GM19452 (cell line): Measurements from ENCODE around the gene TNFAIP8L2.
A peak's percentile ranks its signal among the peaks of the same experiment; 100 is the strongest.

Experiments used
- ATAC-seq: cut with Tn5 transposase; IDR thresholded peaks from one replicate; pipeline ENCODE4 v1.9.1; 2021; ENCODE audit not compliant: unreplicated experiment

Gene TNFAIP8L2

GRCh38 chr1:151145304-151146071 lies 11.0 kb upstream of the TNFAIP8L2 start:
- ATAC-seq, result no peak

- ATAC-seq, result no peak
Observed at GRCh38 chr1:151146072-151146411, 10.4 kb upstream of the TNFAIP8L2 start.

DNA sequence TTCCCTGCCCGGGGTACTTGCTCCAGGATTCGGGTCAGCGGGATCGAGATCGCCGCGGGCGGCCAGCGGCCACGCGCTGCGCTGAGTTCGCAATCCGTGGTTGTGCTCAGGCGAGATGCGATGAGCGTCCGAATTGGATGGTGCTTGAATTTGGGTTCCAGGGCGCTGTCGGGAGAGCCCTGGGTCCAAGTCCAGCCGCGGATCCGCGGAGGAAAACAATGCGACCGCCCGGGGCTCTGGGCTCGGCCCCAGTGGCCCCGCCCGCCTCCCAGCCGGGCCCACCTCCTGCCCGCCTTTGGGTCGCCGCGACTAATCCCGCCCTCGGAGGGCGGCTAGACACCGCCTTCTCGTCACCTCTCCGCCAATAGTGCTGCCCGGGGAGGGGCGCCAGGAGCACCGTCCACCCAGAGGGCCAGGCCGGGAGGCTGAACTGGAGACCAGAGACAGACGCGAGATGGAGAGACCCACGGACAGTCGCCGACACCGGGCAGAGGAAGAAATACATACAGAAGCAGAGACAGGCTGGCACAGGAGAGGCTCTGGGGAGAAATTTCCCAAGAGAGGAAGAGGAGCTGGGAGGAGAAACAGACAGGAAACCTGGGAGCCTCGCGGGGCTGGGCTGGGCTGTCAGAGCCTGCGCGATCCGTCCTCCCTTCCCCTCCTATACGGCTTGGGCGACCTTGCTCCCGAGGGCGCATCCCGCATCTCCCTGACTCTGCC lies 9.9 kb upstream of the TNFAIP8L2 start, which contains the start of gene SEMA6C:
Gene SEMA6C (minus strand): TSS at position 220 of the 720 bp plus-strand sequence. CDS start 4,010 bp downstream, outside the sequence.
- ATAC-seq, result peak; percentile 99

- no peak for ATAC-seq
Observed at GRCh38 chr1:151147132-151147503, 9.3 kb upstream of the TNFAIP8L2 start.

DNA sequence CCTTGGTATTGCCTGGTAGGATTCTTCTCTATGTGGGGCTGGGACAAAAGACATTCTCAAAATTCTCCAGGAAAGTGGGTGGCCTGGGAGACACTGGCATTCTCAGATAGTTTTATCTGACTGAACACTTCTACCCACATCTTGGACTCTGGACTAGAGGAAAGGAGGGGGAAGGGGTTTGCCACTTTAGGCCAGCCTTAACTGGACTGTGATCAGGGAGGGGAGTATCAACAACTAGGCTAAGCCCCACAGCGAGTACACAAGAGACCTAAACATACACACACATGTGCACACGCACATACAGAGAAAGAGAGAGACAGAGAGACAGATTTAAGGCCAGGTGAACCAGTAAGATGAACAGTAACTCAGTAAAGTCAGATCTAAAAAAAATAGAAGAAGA lies 8.8 kb upstream of the TNFAIP8L2 start:
- ATAC-seq, result no peak

DNA sequence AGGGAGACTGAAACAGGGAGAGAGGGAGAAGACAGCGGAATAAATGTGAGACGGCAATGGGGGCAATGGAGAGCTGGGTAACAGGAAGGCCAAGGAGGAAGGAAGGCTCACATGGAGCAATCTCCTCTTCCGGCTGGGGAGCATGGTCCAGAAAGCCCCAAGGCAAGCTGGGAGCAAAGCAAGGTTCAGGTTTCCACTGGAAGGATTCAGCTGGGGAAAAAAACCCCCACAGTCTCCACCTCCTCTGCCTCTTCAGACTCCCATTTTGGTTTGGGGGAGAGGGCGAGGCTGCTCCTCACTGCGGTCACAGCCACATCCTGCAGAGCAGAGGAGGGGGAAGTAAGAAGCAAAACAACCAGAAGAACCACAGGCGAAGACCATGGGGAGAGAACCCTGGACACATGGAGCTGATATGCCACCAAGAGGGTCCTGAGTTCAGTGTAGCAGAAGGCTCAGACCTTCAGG lies 650 bp downstream of the TNFAIP8L2 start:
- no peak for ATAC-seq

GRCh38 chr1:151158326-151158725 lies 1.9 kb downstream of the TNFAIP8L2 start:
- ATAC-seq, result no peak

DNA sequence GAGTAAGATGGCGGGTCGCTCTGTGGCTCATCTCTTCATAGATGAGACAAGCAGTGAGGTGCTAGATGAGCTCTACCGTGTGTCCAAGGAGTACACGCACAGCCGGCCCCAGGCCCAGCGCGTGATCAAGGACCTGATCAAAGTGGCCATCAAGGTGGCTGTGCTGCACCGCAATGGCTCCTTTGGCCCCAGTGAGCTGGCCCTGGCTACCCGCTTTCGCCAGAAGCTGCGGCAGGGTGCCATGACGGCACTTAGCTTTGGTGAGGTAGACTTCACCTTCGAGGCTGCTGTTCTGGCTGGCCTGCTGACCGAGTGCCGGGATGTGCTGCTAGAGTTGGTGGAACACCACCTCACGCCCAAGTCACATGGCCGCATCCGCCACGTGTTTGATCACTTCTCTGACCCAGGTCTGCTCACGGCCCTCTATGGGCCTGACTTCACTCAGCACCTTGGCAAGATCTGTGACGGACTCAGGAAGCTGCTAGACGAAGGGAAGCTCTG lies 2.4 kb downstream of the TNFAIP8L2 start:
- no peak for ATAC-seq

DNA sequence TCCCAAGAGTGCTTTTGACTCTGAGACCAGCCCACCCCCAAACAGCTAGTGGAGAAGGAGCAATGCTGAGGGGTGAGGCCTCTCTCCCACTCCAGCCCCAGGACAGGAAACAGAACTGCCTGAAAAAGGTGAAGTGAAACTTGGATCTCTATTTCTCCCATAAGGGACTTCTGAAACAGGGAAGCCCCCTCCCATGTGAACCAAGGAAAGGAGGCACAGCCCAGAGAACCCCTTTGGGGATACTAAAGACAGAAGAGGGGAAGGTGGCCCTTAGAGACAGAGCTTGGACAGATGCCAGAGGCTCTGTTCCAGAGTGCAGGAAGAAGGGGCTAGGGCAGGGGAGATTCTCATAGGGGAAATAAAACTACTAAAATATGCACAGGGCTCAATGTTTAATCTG lies 2.9 kb downstream of the TNFAIP8L2 start:
- no peak for ATAC-seq

DNA sequence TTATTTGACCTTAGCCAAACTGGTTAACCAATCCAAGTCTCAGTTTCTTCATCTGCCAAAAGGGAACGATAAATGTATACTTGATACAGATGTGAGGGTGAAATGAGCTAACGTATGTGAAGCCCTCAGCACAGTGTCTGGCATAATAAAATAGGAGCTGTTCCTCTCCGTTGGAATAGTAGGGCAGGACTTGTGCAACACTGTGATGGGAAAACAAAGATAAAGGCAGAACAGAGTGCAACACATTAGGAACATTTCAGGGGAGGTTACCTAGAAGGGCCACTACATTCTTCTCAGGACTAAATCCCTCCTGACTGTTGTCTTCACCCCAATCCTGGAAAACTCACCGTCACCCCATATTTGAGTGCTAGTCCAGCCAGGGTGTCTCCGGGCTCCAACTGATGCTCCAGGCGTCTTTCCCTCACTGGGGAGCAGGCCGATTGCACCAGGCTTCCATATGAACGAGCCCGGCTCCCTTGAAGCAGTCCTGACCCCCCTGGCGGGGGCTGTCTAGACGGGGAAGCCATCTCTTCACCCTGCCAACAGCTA lies 8.4 kb downstream of the TNFAIP8L2 start:
- ATAC-seq, result no peak

GRCh38 chr1:151165281-151165737 lies 8.9 kb downstream of the TNFAIP8L2 start:
- peak; percentile 8 for ATAC-seq

DNA sequence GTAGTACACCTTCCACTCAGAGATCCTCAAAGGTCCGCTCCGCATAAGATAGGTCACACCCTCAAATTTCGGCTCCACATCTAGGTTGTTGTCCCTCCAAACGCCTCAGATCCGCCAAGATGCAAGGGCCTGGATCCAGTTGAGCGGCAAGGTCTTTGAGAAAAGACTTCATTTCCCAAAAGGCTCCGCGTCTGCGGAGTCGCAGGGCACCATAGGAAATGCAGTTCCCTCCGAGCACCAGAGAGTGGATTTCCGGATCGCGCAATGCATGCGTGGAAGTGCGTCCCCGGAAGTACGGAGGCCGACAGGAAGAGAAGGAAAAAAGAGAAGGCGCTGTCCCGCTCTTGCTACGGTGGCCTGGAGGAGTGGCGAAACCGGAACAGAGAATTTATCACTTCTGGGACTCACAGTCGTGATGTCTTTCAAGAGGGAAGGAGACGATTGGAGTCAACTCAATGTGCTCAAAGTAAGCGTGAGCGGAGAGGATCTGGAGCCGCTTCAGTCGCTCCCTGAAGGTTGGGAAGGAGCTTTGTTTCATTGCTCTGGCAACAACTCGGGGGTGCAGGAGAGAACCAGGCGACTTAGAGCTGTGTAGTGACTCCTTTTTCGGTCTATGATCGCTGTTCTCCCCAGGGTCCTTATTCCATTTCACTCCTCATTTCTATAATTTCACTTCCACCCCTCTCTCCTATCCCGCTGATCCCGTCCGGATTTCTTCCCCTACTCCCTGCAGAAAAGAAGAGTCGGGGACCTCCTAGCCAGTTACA lies 9.5 kb downstream of the TNFAIP8L2 start, which contains the start of the genes LYSMD1 and SCNM1:
Gene LYSMD1 (minus strand): TSS at position 165 of the 767 bp plus-strand sequence. CDS start 644 bp downstream, outside the sequence.
Gene SCNM1 (plus strand): TSS at position 407 of the 767 bp plus-strand sequence. CDS start 9 bp downstream, at position 416.
- ATAC-seq, result peak; percentile 88

- no peak for ATAC-seq
Observed at GRCh38 chr1:151166505-151166956, 10.1 kb downstream of the TNFAIP8L2 start.

GRCh38 chr1:151167116-151167515 lies 10.7 kb downstream of the TNFAIP8L2 start:
- ATAC-seq, result no peak

DNA sequence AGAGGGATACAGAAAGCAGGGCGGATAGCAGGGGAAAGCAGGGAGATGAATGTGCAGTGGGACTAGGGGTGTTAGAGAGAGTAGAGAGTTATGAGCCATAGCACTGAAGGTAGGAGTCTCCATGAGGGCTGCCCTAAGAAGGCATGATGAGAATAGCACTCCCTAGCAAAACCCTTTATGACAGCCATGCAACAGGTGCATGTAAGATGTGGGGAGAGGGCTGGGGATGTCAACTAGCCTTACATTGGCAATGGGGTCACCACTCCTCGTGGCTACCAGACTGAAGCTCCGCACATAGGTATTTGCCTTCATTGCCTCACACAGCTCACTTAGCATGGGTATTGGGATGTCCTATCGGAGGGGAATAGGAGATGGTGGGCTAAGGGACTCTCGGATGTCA lies 14.7 kb downstream of the TNFAIP8L2 start:
- no peak for ATAC-seq

DNA sequence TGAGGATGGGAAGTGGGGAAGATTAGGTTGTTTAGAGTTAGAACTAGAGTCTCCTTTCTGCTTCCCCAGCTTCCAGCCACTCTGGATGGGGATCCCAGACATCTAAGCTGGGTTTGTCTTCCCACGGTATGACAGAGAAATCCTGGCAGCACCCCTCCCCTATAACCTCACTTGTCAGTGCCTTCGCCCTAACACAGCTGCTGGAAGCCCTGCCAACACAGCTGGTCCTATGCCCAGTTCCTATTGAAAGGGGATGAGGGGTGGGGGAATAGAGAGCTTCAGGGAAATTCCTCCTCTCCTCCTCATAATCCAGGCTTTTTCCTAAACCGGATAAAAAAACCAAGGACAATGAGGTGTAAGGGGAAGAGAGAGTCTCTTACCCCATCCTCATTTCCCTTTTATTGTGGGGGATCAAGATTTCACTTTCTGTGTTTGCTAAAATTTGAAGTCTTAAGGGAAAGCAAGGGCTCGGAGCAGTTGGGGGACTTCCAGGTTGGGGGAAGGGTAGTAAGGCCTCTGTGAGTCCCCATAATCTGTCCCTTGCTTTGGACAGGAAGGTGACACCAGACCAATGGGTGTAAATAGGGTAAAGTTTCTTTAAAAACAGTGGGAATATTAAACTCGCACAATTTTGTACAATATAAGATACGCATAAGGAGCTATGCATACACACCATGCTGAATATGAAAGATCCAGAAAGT lies 18.7 kb downstream of the TNFAIP8L2 start:
- no peak for ATAC-seq

GRCh38 chr1:151175863-151176262 lies 19.4 kb downstream of the TNFAIP8L2 start, which contains the start of gene TMOD4:
TSS of gene TMOD4 (minus strand) at chr1:151175981. CDS start at chr1:151174875, 1,106 bp downstream.
- ATAC-seq, result no peak

- ATAC-seq, result no peak
Observed at GRCh38 chr1:151176514-151177045, 20.1 kb downstream of the TNFAIP8L2 start.

DNA sequence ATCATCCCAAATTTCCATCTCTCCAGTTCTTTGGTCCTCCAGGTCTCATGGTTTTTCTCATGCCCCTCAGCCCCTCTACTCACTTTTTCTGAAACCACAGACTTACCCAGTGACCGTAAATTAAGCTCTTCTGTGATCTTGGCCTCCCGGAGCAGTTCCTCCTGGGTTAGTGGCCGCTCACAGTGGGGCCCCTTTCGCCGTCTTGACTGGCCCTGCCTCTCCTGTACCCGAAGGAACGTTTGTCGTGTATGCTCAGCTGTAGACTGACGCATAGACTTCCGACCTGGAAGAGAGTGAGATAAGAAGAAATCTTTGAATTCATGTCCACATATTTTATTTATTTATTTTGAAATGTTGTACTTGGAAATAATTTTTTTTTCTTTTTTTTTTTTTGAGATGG lies 27.8 kb downstream of the TNFAIP8L2 start:
- ATAC-seq, result no peak

GRCh38 chr1:151187205-151187604 lies 30.8 kb downstream of the TNFAIP8L2 start:
- no peak for ATAC-seq
